Urinary bladder (tissue), 4 donors: Measurements from ENCODE around the gene RBM38. TPM values are rescaled to one million over a fixed set of nuclear protein-coding genes. Genes with fewer than 3 reads are reported as not detected.
A peak's percentile ranks its signal among the peaks of the same experiment; 100 is the strongest.
"Not testable (repeated sequence)": the region's sequence is repeated elsewhere in the genome, so short reads cannot be mapped to it uniquely, and the experiment has no call there.

Experiments used
- DNase-seq: peaks from one replicate; pipeline ENCODE4 v3.0.0-alpha.2; 2015; ENCODE audit errors: extremely low spot score
- H3K27ac ChIP-seq: one replicate; pipeline ENCODE4 v1.5.1; 2013; ENCODE audit warnings: low read depth, mild to moderate bottlenecking, moderate library complexity
- H3K36me3 ChIP-seq: one replicate; pipeline ENCODE4 v1.6.1; 2013; ENCODE audit warnings: mild to moderate bottlenecking, moderate library complexity; ENCODE audit not compliant: insufficient read depth
- H3K4me1 ChIP-seq: one replicate; pipeline ENCODE4 v1.6.1; 2013; ENCODE audit warnings: mild to moderate bottlenecking, moderate library complexity; ENCODE audit not compliant: insufficient read depth
- H3K4me3 ChIP-seq: one replicate; pipeline ENCODE4 v1.5.1; 2013; ENCODE audit warnings: low read depth, low read length
- WGBS: extraction: QIAGEN DNeasy Blood & Tissue Kit; methylation state at CpG from one replicate; pipeline ENCODE4 v1.1.7; 2013; 5-methylcytosine and 5-hydroxymethylcytosine counted together
- polyA plus RNA-seq: library from polyadenylated mRNA; stranded (reverse); fragments of 200-250 nt; gene quantifications from one replicate; pipeline ENCODE4 v1.2.3, GENCODE V29; 2013
- total RNA-seq: library from RNA; depleted of rRNA; stranded (reverse); fragments of >200 nt; gene quantifications from one replicate; pipeline ENCODE4 v1.2.3, GENCODE V29; 2014
- donor health status: healthy with polysubstance abuse.
- donor health status: healthy.

Gene RBM38
- total RNA-seq (19.5 TPM), polyA plus RNA-seq (103 TPM)

- Histone ChIP-seq H3K36me3 (no peaks in the 10 kb centered on the region), H3K4me1 (peaks cover 1% of the 10 kb centered on the region), H3K4me3 (peak within 1 kb of the TSS; percentile 89), H3K27ac (no peak within 1 kb of the TSS)
- WGBS = 30% methylated on average over 72 of the region's 78 CpGs
- DNase-seq = peak; percentile 18
These were observed at the start of gene RBM38 for GRCh38 chr20:57390604-57391438. Gene RBM38 (plus strand): TSS chr20:57391396. CDS start chr20:57391582, 186 bp downstream.

- Histone ChIP-seq H3K4me1 (no peaks in the 10 kb centered on the region), H3K4me3 (no peak overlapping the region), H3K27ac (no peak overlapping the region), H3K36me3 (no peaks in the 10 kb centered on the region)
- no peak for DNase-seq
- 49% methylated on average over 2 of the region's 2 CpGs for WGBS
These were observed 49.5 kb upstream of the RBM38 start for GRCh38 chr20:57341663-57342062.

- no peak overlapping the region for H3K4me3 ChIP-seq
- no peaks in the 10 kb centered on the region for H3K36me3 ChIP-seq
- DNase-seq = no peak
- H3K4me1 ChIP-seq = no peaks in the 10 kb centered on the region
- 28% methylated on average over 2 of the region's 2 CpGs for WGBS
- H3K27ac ChIP-seq = no peak overlapping the region
These were observed 48.4 kb upstream of the RBM38 start for GRCh38 chr20:57342829-57343228.

- H3K36me3 ChIP-seq = no peaks in the 10 kb centered on the region
- no peaks in the 10 kb centered on the region for H3K4me1 ChIP-seq
- WGBS = under 1% methylated on average over 4 of the region's 4 CpGs
- DNase-seq = peak; percentile 47
- no peak overlapping the region for H3K27ac ChIP-seq
- no peak overlapping the region for H3K4me3 ChIP-seq
These were observed 44.7 kb upstream of the RBM38 start for GRCh38 chr20:57346477-57346876.

GRCh38 chr20:57347393-57347792 is 43.8 kb upstream of the RBM38 start:
- WGBS = 78% methylated on average over 4 of the region's 4 CpGs
- Histone ChIP-seq H3K36me3 (no peaks in the 10 kb centered on the region), H3K27ac (no peak overlapping the region), H3K4me1 (no peaks in the 10 kb centered on the region), H3K4me3 (no peak overlapping the region)
- no peak for DNase-seq

GRCh38 chr20:57348200-57348921 is 42.8 kb upstream of the RBM38 start:
- H3K27ac ChIP-seq, DNase-seq, H3K4me1 ChIP-seq, H3K36me3 ChIP-seq, H3K4me3 ChIP-seq: not testable (repeated sequence)
- WGBS = 70% methylated on average over 47 of the region's 47 CpGs

- 85% methylated on average over 21 of the region's 21 CpGs for WGBS
- not testable (repeated sequence) for H3K4me3 ChIP-seq, DNase-seq
These were observed 42.1 kb upstream of the RBM38 start for GRCh38 chr20:57348922-57349574.

GRCh38 chr20:57350081-57350710 is 41.0 kb upstream of the RBM38 start:
- DNase-seq = no peak
- Histone ChIP-seq H3K4me1 (no peaks in the 10 kb centered on the region), H3K4me3 (no peak overlapping the region), H3K36me3 (no peaks in the 10 kb centered on the region), H3K27ac (no peak overlapping the region)
- 91% methylated on average over 16 of the region's 16 CpGs for whole genome bisulfite sequencing

More at GRCh38 chr20:57348922-57349574, 42.1 kb upstream of the RBM38 start:
- H3K36me3 ChIP-seq, H3K4me1 ChIP-seq, H3K27ac ChIP-seq: not testable (repeated sequence)

GRCh38 chr20:57350726-57351041 is 40.5 kb upstream of the RBM38 start:
- not testable (repeated sequence) for H3K36me3 ChIP-seq, H3K4me1 ChIP-seq, DNase-seq
- Histone ChIP-seq H3K27ac (peak overlapping the region; percentile 55), H3K4me3 (peak overlapping the region; percentile 84)
- WGBS = 8% methylated on average over 23 of the region's 24 CpGs

- under 1% methylated on average over 64 of the region's 64 CpGs for WGBS
These were observed 40.0 kb upstream of the RBM38 start, which contains the start of gene RAE1 for GRCh38 chr20:57351042-57351783. Gene RAE1 (plus strand): TSS chr20:57351255. CDS start chr20:57354039, 2,784 bp downstream.

GRCh38 chr20:57352305-57352704 is 38.9 kb upstream of the RBM38 start:
- no peak overlapping the region for H3K4me3 ChIP-seq
- no peaks in the 10 kb centered on the region for H3K36me3 ChIP-seq
- no peaks in the 10 kb centered on the region for H3K4me1 ChIP-seq
- DNase-seq = no peak
- WGBS = 77% methylated on average over 6 of the region's 6 CpGs
- no peak overlapping the region for H3K27ac ChIP-seq

More at GRCh38 chr20:57351042-57351783, 40.0 kb upstream of the RBM38 start, which contains the start of gene RAE1:
- peak within 1 kb of the TSS; percentile 83 for H3K27ac ChIP-seq
- no peaks in the 10 kb centered on the region for H3K36me3 ChIP-seq
- peak within 1 kb of the TSS; percentile 84 for H3K4me3 ChIP-seq
- DNase-seq = peak; percentile 91
- no peaks in the 10 kb centered on the region for H3K4me1 ChIP-seq

GRCh38 chr20:57353351-57353750 is 37.8 kb upstream of the RBM38 start:
- Histone ChIP-seq H3K27ac (no peak overlapping the region), H3K36me3 (no peaks in the 10 kb centered on the region), H3K4me1 (no peaks in the 10 kb centered on the region), H3K4me3 (no peak overlapping the region)
- WGBS = 88% methylated on average over 9 of the region's 9 CpGs
- DNase-seq = no peak

- no peak overlapping the region for H3K27ac ChIP-seq
- no peak for DNase-seq
These were observed 29.7 kb upstream of the RBM38 start for GRCh38 chr20:57361517-57361916.

More at GRCh38 chr20:57361517-57361916, 29.7 kb upstream of the RBM38 start:
- H3K4me1 ChIP-seq = no peaks in the 10 kb centered on the region
- 86% methylated on average over 6 of the region's 6 CpGs for WGBS
- H3K36me3 ChIP-seq = peaks cover 3% of the 10 kb centered on the region
- no peak overlapping the region for H3K4me3 ChIP-seq
